Activated effector memory CD4-positive, alpha-beta T cell treated with Interleukin-2 at 50 U/mL for 16 hours (primary cell): ENCODE results near the gene HSDL2.
A peak's percentile ranks its signal among the peaks of the same experiment; 100 is the strongest.
"Not testable (repeated sequence)": the region's sequence is repeated elsewhere in the genome, so short reads cannot be mapped to it uniquely, and the experiment has no call there.

Experiments
- DNase-seq: peaks from one replicate; pipeline ENCODE4 v3.0.0-alpha.2; 2020

HSDL2 gene

GRCh38 chr9:112380102-112380824 is at the start of gene HSDL2:
Gene HSDL2, plus strand, starts transcription at chr9:112380108. Its CDS starts 56 bp downstream, at chr9:112380164.
- no peak for DNase-seq

GRCh38 chr9:112331674-112331952 is 48.3 kb upstream of the HSDL2 start:
- no peak for DNase-seq

- DNase-seq, result no peak
Observed at GRCh38 chr9:112332214-112332613, 47.7 kb upstream of the HSDL2 start.

GRCh38 chr9:112332674-112332976 is 47.3 kb upstream of the HSDL2 start:
- DNase-seq, result no peak

- DNase-seq, result peak; percentile 75
Observed at GRCh38 chr9:112332977-112333638, 46.8 kb upstream of the HSDL2 start, which contains the start of gene PTBP3. Gene PTBP3, minus strand, starts transcription at chr9:112333619. Its CDS starts 35,754 bp downstream, at chr9:112297865.

- peak; percentile 94 for DNase-seq
Observed at GRCh38 chr9:112333639-112334431, 46.1 kb upstream of the HSDL2 start.

GRCh38 chr9:112334432-112334841 is 45.5 kb upstream of the HSDL2 start:
- no peak for DNase-seq

- DNase-seq, result no peak
Observed at GRCh38 chr9:112337547-112337946, 42.4 kb upstream of the HSDL2 start.

GRCh38 chr9:112338561-112338960 is 41.3 kb upstream of the HSDL2 start:
- DNase-seq, result no peak

GRCh38 chr9:112339886-112340285 is 40.0 kb upstream of the HSDL2 start:
- DNase-seq, result no peak

- DNase-seq, result no peak
Observed at GRCh38 chr9:112341730-112342129, 38.2 kb upstream of the HSDL2 start.

- DNase-seq, result peak; percentile 52
Observed at GRCh38 chr9:112348257-112349007, 31.5 kb upstream of the HSDL2 start.

GRCh38 chr9:112349008-112349333 is 30.9 kb upstream of the HSDL2 start:
- no peak for DNase-seq

- DNase-seq, result no peak
Observed at GRCh38 chr9:112351184-112351583, 28.7 kb upstream of the HSDL2 start.

- DNase-seq, result no peak
Observed at GRCh38 chr9:112352209-112352608, 27.7 kb upstream of the HSDL2 start.

GRCh38 chr9:112354081-112354743 is 25.7 kb upstream of the HSDL2 start:
- DNase-seq, result no peak

GRCh38 chr9:112355427-112355897 is 24.4 kb upstream of the HSDL2 start:
- DNase-seq, result no peak

- no peak for DNase-seq
Observed at GRCh38 chr9:112360047-112360804, 19.7 kb upstream of the HSDL2 start.

GRCh38 chr9:112361601-112362000 is 18.3 kb upstream of the HSDL2 start:
- DNase-seq, result no peak

GRCh38 chr9:112364761-112365160 is 15.1 kb upstream of the HSDL2 start:
- DNase-seq, result no peak

GRCh38 chr9:112365257-112365656 is 14.7 kb upstream of the HSDL2 start:
- DNase-seq, result not testable (repeated sequence)

GRCh38 chr9:112366591-112366990 is 13.3 kb upstream of the HSDL2 start:
- DNase-seq, result no peak
